GM21423 (cell line): Measurements from ENCODE around the gene YTHDF1.

Source experiments
- ATAC-seq: cut with Tn5 transposase; IDR thresholded peaks from one replicate; pipeline ENCODE4 v1.9.1; 2021; ENCODE audit warnings: mild to moderate bottlenecking, moderate library complexity; ENCODE audit not compliant: unreplicated experiment

YTHDF1 gene

DNA sequence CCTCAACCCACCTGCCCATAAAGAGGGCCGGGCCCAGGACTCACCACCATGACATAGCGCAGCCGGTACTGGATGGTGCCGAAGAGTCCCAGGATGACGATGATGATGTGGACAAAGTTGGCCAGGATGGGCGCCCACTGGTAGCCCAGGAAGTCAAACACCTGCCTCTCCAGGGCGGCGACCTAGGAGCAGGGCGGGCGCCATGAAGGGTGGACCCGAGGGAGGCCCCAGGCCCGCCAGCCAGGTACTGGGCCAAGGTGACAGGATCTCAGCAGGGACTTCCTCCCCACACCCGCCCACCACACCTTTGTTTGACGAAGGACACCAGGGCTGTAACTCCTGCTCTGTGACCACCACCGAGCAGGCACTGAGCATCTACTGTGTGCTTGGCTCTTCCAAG, 34.0 kb upstream of the YTHDF1 start:
- no peak for ATAC-seq

DNA sequence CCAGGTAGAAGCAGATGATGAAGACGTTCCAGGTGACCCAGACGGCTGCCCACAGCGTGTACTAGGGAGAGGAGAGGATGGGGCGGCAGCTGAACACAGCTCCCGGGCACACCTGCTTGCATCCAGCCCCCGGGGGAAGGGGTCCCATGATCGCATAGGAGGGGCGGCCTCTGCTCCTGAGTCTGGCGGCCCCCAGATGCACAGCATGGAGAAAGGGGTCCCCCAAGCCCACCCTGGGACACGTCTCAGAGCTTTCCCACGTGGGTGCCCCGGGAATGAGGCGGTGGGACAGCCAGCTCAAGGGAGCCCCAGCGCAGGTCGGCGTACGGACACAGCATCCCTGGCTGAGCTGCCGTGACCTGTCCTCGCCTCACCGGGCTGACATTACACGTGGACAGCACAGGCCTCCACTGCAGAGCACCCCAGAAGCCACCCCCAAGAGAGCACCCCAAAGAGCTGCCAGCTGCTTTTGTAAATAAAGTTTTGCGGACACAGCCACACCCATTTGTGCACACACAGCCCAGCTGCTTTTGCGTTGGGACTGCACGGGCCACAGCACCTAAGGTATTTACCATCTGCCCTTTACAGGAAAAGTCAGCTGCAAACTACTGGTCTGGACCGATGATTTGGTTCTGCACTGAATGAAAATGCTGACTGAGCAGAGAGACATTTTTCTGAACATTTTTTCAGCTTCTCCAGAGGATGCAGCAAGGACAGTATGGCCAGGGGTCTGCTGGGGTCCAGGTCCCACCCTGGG, 33.1 kb upstream of the YTHDF1 start:
- no peak for ATAC-seq

DNA sequence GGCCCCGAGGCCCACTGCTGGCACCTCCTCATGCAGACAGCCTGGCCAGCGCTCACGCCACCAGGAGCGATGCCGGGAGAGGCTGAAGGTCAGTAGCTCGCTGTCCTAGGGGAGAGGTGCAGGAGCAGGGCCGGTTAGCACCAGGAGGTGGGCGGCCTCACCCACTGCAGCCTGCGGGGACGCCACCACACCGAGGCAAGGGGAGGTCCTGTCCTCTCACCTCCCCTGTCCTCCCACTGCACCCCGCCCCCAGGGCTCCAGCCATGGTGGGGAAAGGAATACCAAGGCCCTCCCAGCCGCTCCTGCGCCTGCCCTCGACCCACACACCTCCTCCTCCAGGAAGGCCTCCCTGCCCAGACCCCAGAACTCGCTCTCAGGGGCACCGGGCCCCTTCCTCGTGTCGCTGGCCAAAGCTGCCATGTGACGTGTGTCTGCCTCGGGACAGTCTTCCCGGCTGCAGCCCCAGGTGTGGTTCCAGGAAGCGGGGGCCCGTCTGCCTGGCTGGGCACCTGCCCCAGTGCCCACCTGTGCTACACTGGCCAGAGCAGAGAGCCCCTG, 31.8 kb upstream of the YTHDF1 start:
- no peak for ATAC-seq

DNA sequence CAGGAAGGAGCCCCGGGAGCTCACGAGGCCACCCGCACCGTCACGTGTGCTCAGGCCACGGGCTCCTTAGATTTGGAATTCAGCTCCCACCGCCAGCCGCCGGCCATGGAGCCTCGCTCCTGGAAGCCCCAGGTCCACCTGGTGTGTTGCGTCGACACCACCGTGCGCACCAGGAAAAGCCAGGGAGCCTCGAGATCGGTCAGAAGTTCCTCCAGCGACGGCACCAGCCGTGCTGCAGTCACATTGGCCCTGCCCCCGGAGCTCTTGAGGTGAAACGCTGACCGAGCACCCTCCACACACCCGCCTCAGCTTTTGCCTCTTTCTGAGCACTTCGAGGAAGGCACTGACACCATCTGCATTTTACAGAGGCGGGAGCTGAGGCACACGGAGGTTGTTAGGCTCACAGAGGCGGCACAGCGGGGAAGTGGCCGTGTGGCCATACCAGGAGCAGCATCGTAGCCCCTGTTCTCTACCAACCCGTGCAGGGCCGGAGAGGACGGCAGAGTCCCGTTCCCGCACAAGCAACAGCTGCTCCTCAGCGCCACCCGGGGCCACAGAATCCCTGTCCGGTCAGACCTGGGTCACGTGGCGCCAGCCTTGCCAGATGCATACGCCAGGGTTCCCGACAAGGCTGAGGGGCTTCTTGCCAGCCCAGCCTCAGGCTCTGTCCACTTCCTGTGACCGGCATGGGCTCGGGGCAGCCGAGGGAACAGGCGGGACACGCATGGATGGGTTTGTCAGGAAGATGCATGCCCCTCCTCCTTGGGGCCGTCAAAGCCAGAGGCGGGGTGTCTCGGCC, 30.8 kb upstream of the YTHDF1 start:
- no peak for ATAC-seq

DNA sequence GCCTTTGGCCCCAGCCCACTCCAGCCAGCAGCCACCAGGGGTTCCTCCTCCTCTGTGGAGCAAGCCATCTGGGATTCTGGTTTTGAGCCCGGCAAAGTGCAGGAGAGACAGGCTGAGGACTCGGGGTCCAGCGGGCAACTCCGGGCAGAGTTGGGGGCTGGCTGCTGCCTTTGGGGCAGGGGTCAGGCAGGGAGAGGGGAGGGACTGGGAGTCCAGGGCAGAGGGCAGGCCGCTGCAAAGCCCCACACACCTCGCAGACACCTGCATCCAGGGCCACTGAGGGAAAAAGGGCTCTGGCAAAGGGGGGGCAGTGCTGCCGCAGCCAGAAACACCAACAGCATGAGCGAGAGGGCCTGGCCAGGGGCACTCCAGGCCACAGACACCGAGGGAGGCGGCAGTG, 28.5 kb upstream of the YTHDF1 start:
- no peak for ATAC-seq

DNA sequence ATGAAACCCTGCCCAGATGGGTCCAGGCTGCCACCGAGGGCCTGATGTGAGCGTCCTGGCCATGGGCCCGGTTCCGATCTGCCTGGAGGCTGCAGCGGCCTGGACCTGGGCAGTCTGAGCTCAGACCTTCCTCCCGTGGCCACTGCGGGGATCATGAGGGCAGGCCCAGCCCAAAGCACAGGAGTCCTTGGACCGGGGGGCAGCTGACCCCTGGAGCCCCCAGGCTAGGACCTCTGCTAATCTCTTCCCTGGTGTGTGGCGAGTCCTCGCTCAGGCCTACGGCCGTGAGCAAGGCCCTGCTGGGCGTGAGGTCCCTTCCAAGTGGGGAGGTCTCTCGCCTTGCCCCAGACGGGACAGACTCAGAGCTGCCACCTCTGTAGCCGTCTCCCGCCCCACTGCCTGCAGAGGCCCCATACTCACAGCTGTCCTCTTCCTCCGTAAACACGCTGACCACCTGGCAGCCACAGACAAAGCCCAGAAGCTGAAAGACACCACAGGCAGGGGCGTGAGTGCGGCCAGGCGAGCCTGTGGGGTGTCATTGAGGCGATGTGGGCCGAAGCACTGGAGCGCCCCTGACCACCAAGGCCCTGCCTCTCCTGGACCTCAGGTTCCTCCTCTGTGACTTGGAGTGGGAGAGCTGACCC, 27.8 kb upstream of the YTHDF1 start:
- ATAC-seq = no peak

DNA sequence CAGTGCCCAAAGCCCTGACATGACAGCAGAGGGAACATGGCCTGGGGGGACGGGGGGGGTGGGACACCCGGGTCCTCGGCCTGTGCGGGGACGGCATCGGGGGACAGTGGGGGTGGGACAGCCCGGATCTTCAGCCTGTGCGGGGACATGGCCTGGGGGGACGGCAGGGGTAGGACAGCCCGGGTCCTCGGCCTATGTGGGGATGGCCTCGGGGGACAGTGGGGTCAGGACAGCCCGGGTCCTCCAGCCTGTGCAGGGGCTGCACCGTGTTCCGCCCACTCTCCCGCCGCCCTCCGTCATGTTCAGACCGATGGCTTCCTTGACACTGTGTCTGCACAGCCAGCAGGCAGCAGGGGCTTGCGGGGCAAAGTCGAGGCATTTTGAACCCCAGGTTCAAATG, 26.8 kb upstream of the YTHDF1 start:
- ATAC-seq = no peak

DNA sequence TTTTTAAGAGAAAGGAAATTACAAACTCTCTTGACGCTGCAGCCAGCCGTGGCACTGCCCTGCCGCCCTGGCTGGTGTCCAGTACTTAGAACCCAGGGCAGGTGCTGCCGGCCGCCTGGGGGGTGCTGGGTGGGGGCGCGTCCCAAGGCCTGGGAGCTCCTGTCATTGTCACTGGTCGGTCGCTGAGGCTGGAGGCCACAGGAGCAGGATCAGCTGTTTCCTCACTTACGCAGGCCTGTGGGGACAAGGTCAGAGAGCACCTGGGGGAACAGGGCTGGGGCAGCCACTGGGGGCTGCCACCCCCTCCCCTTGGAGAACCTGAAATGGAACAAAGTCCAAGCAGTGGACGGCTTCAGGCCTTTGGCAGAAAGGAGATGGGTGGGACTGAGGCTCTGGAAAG, 25.3 kb upstream of the YTHDF1 start:
- no peak for ATAC-seq

DNA sequence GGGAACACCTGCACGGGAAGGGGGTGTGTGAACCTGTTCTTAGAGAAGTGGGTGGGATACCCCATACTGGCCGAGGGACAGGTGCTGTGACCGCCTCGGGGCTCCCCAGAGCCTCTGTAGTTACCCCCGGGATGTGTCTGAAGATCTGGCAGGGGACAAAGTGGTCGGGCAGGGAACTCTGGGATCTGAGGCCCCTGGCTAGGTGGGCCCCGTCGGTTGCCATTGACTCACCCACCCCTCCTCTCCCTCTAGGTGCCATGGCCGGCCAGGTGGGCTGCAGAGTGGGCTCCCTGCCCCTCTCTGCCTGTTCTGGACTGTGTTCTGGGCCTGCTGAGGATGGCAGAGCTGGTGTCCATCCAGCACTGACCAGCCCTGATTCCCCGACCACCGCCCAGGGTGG, 24.1 kb upstream of the YTHDF1 start:
- no peak for ATAC-seq

DNA sequence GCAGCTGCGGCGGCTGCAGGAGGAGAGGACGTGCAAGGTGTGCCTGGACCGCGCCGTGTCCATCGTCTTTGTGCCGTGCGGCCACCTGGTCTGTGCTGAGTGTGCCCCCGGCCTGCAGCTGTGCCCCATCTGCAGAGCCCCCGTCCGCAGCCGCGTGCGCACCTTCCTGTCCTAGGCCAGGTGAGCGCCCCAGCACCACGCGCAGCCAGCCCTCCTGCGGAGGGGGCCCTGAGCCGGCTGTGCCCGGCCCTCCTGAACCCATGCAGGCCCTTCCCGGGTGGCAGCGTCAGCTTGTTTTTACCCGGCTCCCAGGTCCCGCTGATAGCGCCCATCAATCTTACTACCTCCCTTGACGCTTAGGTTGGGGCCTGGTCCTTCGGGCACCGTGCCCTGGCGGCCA, 23.5 kb upstream of the YTHDF1 start:
- no peak for ATAC-seq

DNA sequence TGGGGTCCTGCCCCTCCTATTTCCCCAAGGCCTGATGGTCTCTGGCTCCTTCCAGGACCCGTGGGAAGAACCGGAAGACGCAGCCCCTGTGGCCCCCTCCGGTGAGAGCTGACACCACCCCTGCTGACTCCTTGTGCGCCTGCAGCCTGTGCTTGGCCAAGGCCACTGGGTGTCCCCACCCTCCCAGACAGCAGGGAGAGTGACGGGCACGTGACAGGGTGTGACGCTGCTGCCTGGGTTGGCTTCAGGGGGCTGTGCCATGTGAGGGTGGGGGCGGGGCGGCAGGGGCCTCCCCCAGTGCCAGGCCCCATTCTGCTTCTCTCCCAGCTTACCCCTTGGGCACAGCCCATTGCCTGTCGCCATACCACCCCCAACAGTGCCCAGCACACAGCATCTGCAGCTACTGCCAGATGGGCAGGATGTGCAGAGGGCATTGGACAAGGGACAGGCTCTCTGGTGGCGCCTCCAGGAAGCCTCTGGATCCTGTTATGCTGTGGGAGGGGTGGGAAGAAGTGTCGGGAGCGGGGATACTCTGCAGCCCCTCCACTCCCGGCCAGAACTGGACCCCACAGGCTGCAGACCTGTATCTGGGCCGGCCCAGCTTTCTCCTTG, 22.7 kb upstream of the YTHDF1 start:
- ATAC-seq = no peak

DNA sequence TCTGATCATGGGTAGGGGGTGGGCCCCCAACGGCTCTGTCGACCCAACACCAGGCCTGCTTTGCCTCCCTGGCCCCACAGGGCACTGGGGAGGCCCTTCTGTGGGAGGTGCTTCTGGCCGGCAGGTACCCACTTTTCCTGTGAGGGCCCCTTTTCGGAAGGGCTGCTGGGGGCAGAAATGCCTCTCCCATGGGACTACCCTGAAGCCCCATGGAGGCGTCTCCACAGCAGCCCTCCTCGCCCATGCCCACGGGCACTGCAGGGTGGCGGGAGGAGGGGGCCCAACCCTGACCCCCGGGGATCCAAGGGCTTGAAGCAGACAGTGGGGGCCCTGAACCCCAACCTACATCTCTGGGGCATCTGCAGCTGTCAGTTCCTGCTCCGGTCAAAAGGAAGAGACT, 22.1 kb upstream of the YTHDF1 start:
- ATAC-seq = no peak

DNA sequence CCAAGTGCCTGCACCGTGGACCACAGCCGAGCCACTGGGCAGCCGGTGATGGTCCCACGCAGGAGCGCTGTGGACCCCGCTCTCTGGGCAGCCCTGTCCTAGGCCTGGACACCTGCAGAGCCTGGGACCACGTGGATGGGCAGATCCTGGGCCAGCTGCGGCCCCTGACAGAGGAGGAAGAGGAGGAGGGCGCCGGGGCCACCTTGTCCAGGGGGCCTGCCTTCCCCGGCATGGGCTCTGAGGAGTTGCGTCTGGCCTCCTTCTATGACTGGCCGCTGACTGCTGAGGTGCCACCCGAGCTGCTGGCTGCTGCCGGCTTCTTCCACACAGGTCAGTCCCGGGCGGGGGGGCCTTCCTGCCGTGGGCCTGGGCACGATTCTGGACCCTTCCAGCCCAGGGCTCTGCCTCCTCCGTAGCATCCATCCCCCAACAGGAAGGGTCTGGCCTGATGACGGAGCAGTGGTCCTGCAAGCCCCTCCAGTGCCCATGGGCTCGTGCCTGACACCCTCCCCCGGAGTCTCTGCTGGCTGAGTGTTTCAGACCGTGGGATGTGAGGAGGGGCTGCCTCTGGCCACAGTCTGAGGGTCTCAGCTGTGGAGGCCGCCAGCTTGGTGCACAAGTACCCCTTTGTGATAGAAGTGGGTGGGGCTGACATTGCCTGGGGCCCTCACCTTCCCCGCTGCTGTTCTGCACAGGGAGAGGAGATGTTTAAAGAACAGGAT, 20.3 kb upstream of the YTHDF1 start:
- ATAC-seq = no peak

DNA sequence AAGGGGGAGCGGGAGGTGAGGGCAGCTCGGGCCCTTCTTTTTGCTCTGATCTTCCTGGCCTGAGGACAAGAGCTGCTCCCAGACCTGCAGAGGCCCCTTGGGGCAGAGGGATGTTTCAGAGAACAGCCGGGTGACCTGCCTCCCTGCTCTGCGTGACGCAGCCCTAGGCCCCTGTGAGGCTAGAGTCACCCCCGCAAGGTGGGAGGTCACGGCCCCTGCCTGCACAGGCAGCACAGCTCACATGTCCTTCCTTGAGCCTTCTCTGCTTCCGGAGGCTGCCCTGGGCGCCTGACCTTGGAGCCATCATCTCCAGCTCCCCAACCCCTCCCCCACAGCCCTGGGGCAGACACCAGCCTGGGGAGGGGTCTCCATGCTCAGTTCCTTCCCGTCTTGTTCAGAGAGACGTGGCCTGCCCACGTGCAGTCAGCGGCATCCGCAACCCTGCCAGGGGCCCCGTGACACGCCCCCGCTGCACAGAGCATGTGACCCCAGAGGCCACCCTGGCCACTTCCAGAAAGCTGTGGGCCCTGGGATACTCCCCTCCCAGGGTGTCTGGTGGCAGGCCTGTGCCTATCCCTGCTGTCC, 19.6 kb upstream of the YTHDF1 start, which contains the start of gene BIRC7:
BIRC7 (plus strand) TSS at position 507 of the 585 bp plus-strand sequence. CDS start 192 bp downstream, outside the sequence.
- no peak for ATAC-seq

DNA sequence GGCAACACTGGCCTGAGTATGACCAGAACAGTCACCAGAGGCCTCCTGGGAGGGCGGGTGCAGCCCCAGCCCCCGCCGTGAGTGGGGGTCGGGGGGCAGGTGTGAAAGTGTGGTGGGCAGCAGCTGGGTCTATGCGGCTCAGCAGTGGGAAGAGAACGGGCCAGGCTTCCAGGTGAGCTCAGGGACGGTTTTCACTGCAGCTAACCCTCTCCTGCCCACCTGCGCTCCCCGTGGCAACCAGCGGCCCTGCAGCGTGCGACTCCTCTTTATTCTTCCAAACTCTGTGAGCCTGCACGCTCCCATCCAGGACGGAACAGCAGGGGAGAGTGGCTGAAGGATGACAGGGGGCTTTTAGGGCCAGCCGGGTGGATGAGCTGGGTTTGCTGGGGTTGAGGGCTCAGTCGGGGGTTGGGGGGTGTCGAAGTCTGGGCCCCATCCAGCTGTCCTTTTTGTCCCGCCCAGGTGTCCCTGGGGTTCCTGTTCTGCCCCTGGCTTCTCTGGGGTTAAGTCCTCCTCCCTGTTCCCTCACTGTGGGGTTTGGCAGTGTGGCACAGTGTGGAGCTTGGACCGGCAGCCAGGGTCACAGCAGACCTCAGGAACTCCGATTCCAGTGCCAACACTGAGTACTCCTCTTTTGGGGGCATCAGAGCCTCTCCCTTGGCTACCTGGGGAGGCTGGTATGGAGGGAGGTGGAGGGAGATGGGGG, 18.9 kb upstream of the YTHDF1 start:
- no peak for ATAC-seq

DNA sequence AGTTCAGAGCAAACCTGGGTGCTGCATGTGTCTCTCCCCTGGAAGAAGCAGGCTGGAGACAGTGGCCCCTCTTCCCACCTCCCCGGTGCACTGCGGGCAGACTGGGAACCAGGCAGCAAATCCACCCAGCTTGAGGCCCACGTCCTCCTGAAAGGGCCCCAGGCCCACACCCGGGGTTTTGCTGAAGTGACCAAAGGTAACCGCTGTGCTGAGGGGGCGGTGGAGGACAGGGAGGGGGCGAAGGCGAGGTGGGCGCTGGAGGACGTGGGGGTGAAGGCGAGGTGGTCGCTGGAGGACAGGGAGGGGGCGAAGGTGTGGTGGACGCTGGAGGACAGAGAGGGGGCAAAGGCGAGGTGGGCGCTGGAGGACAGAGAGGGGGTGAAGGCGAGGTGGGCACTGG, 18.0 kb upstream of the YTHDF1 start:
- ATAC-seq = no peak

DNA sequence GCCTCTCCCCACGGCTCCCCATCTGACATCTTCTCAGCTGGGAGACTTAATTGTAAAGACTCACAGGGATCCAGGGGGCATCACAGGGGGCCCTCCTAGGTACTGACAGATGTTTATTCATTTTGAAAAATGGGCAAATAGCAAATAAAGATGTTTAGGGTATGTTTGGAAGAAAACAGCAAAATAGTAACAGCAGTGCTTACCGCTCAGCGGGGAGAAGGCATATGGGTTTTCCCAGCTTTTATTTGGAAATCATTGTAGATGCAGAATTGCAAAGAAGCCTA, 17.1 kb upstream of the YTHDF1 start:
- no peak for ATAC-seq

DNA sequence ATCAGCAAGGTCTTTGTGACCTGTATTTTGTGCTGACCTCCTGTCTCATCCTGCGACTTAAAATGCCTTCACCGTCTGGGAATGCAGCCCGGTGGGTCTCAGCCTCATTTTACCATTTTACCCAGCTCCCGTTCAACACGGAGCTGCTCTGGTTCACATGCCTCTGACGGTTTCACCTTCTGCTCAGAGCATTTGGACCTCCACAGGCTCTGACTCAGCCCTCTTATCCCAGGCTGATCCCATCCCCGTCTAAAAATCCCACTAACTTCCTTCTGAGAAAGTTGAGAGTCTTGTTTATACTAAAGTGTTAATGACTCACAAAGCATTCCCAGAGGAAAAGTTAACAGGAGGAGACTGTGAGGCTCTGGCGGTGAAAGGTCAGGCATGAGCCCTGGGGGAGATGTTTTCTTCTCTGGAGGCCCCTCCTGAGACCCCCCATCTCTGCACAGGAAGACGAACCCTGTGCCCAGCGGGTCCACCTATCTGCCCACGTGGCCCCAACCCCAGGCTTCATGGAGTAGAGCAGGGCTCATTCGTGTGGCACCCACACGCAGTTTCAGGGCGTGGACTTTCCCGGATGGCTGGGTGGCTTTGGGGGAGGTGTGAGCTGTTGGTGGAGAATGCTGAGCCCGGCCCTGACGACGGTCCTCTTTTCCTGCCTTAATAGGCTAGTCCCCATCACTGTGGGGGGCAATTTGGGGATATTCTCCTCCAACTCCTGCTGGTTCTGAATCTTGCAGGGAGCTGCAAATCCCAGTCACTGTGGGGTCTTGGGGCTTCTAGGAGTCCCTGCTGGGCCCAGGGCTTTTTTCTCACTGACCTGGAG, 16.5 kb upstream of the YTHDF1 start:
- no peak for ATAC-seq

DNA sequence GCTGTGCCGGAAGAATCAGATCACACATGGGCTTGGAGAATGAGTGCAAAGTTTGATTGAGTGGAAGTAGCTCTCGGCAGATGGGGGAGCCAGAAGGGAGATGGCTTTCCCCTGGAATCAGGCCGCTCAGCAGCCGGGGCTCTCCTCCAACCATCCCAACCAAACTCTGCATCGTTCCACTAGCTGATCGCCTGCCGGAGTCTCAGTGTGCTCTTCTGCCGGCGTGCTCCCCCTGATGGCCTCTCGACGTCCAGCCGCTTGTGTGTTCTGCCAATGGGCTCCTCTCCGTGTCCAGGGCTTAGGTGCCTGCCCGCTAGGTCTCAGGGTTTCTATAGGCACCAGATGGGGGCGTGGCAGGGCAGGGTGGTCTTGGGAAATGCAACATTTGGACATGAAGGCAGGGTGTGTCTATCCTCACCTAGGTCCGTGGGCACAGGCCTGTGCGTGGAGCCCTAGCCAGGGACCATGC, 14.9 kb upstream of the YTHDF1 start:
- no peak for ATAC-seq
